ENCODE data around the gene INO80B.
"Not testable (repeated sequence)": the region's sequence is repeated elsewhere in the genome, so short reads cannot be mapped to it uniquely, and the experiment has no call there.

Gene INO80B

DNA sequence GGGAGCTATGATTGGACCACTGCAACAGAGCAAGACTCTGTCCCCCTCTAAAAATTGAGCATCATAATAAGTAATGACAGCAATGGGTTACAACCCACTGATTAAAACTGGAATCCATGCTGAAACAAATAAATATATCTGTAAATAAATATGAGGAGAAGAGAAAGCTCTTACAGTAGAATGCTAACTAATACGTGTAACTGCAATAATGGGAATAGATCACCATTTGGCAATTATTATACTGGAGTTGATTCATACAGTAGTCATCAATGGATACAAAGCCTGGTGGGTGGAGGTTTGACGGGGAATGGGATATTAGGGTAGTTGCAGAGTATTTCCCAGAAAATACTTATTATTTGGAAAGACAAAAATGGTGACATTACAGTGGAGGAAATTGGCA lies 6.1 kb upstream of the INO80B start:
- DNase-seq (ENCODE audit: low read depth in 2 of 2): no peak

DNA sequence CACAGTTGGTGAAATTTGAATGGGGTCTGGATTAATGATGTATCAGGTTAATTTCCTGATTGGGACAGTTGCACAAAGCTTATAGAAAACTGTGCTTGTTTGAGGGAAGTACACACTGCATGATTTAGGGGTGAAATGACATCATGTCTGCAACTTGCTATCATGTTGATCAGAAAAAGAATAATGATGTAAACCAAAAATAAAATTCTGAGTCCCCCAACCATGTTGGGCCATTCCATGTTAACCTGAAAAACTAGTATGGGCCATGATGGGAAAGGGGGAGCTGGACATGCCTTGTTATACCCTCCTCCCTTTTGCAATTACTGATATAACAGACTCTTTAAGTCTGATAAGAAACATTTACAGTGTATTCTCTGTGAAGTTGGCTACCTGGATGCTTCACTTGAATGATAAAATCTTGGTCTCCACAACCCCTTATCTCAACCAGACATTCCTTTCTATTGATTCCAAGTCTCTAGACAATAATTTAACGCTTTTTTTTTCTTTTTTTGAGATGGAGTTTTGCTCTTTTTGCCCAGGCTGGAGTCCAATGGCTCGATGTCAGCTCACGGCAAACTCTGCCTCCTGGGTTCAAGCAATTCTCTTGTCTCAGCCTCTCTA lies 4.2 kb upstream of the INO80B start:
- no peak for DNase-seq (ENCODE audit: low read depth in 2 of 2)

DNA sequence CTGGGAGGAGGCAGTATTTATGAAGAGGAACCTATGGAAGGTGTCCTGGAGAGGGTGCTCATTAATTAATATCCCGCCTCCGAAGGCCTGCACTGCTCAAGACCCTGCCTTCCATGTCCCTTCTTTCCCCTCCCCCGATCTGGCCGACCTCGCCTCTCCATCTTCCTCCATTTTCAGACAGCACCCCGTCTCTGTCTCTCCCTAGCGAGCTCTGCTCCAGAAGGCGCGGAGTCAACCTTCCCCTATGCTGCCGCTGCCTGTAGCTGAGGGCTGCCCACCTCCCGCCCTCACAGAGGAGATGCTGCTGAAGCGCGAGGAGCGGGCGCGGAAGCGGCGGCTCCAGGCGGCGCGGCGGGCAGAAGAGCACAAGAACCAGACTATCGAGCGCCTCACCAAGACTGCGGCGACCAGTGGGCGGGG lies 2.3 kb downstream of the INO80B start:
- DNase-seq (ENCODE audit: low read depth in 2 of 2): no peak

DNA sequence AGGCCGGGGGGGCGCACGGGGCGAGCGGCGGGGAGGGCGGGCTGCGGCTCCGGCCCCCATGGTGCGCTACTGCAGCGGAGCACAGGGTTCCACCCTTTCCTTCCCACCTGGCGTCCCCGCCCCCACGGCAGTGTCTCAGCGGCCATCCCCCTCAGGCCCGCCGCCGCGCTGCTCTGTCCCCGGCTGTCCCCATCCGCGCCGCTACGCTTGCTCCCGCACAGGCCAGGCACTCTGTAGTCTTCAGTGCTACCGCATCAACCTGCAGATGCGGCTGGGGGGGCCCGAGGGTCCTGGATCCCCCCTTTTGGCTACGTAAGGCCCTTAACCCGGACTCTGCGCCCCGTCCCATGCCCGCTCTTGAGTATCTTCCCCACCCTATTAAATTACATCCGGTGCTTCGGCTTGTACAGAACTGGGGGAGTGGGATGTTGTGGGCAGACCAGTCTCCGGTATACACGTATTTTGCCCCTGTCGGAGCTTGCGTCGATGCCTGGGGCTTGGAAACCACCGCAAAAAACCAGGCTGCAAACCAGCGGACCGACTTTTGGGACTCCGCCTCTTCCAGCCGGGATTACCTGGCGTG lies 2.8 kb downstream of the INO80B start:
- DNase-seq (ENCODE audit: low read depth in 2 of 2): peak; percentile 75 to 82

DNA sequence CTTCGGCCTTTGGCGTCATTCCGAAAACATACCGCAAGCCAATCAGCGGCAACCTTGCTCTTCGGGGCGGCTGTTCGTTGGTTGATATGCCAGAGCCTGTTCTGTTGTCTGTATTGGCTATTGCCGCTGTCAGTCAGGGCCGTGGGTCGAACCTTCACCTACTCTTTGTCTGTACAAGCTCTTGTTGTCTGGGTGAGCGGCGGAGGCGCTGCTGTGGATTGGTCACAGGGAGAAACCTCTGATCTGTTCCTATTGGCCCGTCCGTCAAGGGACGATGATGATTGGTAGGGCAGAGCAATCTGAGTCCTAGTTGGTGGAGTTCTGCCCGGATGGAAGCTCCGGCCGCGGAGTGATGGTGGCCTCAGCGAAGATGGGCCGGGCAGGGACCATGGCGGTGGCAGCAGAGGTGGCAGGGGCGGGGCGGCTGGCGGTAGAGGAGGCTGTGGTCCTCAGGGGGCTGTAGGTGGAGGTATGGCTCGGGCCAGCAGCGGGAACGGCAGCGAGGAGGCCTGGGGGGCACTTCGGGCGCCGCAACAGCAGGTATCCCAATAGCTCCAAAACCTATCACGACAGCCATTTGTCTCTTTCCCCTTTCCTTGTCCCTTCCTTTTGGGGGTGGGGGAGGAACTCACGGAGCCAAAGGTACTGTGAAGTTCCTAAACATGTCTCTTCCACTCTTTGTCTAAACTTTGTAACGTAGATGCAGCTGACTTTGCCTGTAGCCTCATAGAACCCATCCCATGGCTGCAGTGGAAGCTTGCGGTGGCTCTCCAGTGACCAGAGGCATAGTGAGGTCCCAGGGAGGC lies 3.4 kb downstream of the INO80B start, which contains the start of gene WBP1:
Gene WBP1, plus strand, starts transcription at position 307 of the 806 bp plus-strand sequence. Its CDS starts 165 bp downstream, at position 472.
- DNase-seq (ENCODE audit: low read depth in 2 of 2): peak; percentile 92 to 96

DNA sequence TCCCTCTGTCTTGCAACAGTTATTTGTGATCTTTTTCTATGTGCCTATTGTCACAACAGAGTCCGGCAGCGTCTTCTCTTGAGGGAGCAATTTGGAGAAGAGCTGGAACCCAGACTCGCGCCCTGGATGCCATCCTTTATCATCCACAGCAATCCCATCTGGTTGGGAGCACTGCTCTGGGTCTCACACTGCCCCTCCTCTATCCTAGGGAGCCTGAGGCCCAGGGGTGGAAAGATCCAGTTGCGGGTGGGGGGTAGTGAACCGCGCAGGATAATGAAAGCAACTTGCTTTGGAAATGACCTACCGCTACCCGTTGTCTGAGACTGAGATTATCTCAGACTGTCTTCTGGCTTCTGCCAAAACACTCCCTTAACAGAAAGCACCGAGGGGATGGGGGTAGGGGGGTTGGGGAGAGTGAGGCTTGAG lies 4.1 kb downstream of the INO80B start:
- no peak for DNase-seq (ENCODE audit: low read depth in 2 of 2)

DNA sequence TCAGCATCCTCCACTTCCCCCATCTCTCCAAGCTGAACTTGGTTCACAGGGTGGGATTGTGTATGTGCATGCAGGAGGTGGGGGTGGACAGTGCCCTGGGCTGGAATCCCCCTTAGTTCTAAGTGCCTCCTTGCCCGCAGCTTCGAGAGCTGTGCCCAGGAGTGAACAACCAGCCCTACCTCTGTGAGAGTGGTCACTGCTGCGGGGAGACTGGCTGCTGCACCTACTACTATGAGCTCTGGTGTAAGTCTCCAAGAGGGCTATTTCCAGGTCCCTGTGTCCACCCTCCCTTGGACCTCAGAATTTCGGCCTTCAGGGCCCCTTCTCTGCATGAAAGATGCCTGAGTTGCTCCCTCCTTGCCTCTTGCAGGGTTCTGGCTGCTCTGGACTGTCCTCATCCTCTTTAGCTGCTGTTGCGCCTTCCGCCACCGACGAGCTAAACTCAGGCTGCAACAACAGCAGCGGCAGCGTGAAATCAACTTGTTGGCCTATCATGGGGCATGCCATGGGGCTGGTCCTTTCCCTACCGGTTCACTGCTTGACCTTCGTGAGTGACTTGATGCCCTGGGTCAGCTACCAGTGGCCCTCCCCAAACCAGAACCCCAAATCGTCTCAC lies 4.7 kb downstream of the INO80B start:
- DNase-seq (ENCODE audit: low read depth in 2 of 2): not testable (repeated sequence)

DNA sequence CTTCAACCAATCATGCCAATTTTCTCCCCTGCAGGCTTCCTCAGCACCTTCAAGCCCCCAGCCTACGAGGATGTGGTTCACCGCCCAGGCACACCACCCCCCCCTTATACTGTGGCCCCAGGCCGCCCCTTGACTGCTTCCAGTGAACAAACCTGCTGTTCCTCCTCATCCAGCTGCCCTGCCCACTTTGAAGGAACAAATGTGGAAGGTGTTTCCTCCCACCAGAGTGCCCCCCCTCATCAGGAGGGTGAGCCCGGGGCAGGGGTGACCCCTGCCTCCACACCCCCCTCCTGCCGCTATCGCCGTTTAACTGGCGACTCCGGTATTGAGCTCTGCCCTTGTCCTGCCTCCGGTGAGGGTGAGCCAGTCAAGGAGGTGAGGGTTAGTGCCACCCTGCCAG lies 5.3 kb downstream of the INO80B start:
- DNase-seq (ENCODE audit: low read depth in 2 of 2): not testable (repeated sequence)

DNA sequence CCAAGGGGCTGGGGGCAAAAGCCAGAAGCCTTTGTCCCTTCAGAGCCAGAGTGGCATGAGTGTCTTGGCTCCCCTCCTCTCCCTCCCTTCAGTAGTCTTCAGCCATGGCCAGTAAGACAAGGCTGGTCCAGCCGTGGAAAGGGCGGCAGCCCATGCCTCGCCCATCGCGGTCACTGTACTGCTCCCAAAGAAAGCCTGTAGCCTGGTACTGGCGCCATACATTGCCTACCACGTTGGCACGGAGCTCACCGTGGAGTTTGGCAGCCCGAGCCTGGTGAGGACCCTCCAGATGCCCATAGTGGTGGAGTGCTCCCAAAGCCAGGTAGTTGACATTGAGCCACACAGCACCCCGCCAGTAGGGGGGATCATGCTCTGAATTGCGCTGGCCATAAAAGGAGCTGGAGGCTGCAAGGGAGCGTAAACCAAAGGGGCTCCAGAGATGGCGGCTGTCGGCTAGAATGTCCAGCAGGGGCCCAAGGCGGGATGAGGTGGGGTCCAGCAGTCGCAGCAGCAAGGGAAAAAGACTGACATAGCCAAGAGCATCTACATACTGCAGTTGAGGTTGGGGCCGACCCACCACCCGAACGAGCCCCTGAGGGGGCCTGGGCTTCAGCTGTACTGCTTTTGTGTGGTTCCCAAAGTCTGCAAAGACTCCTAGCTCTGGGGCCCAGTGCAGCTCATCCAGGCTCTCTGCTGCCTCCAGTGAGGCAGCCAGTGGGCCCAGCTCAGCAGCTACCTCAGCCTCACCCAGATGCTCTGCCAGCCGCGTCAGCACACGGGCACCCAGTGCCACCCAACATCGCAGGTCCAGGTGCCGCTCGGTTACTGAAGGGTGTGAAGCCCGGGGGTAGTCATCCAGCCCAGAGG lies 6.5 kb downstream of the INO80B start:
- DNase-seq (ENCODE audit: low read depth in 2 of 2): no peak

DNA sequence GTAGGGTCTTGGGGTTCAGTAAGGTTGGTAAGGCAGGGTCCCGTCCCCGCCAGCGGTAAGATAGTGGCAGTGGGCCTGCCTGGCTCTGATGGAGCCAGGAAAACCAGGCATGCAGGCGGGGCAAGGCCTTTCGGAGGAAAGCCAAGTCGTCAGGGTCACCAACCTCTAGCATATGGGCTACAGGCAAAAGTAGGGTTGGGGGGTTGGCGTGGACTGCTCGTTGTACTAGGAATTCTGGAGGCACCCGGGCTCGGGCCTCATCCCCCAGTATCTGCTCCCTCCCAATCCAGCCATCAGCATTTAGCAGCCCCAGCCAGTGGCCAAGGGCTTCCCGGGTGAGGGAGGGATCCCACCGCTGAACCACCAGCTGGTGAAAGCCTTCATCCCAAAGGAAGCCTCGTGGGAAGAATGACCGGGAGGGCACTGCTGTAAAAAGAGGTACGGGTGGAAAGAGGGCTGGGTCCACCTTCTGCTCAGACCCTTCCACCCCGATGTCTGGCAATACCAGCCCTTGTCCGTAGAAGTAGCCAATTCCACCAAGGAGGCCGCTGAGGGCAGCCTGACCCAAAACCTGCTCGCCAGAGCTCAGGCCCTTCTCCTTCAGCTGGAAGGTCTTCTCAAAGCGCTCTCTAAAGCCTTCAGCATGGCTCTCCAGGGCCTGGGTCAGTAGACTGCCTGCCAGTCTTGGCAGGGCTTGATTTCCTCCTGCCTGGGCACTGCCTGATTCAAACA lies 7.3 kb downstream of the INO80B start:
- no peak for DNase-seq (ENCODE audit: low read depth in 2 of 2)

DNA sequence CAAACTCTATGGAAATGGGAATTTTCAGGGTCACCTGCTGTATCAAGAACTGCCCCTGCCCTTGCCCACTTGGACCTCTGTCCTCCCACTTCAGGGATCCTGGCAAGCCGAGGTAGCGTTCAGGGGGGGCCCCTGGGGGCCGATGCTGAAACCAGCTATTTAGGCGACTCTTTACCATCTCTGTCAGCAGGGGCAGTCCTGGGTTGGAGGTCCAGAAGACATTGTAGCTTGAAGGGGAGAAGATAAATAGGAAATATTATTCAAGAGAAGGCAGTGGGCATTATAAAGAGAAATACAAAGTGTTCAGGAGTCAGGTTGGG lies 7.9 kb downstream of the INO80B start:
- no peak for DNase-seq (ENCODE audit: low read depth in 2 of 2)

DNA sequence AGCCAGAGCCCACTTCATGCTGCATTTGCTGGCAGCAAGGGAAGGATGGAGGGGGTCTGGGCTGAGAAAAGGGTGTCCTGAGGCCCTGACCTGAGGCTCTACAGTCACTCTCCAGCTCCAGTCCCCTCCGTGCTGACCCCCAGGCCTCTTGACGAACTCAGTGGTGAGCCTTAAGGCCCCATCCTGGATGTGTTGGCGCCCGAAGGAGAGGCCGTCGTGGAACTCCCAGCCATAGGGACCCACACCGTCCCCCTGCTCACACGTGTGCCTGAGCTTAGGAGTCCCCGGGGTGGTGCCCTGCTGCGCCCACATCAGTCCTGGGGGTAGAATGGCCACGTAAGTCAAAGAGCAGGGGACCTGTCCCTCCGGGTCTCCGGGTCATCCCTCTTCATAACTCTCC lies 9.5 kb downstream of the INO80B start:
- no peak for DNase-seq (ENCODE audit: low read depth in 2 of 2)

DNA sequence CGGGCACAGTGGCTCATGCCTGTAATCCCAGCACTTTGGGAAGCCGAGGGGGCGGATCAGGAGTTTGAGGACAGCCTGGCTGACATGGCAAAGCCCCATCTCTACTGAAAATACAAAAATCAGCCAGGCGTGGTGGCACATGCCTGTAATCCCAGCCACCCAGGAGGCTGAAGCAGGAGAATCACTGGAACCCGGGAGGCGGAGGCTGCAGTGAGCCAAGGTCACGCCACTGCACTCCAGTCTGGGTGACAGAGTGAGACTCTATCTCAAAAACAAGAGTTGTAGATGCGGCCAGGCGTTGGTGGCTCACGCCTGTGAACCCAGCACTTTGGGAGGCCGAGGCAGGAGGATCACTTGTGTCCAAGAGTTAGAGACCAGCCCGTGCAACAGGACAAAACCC lies 15.9 kb downstream of the INO80B start:
- DNase-seq (ENCODE audit: low read depth in 2 of 2): not testable (repeated sequence)

DNA sequence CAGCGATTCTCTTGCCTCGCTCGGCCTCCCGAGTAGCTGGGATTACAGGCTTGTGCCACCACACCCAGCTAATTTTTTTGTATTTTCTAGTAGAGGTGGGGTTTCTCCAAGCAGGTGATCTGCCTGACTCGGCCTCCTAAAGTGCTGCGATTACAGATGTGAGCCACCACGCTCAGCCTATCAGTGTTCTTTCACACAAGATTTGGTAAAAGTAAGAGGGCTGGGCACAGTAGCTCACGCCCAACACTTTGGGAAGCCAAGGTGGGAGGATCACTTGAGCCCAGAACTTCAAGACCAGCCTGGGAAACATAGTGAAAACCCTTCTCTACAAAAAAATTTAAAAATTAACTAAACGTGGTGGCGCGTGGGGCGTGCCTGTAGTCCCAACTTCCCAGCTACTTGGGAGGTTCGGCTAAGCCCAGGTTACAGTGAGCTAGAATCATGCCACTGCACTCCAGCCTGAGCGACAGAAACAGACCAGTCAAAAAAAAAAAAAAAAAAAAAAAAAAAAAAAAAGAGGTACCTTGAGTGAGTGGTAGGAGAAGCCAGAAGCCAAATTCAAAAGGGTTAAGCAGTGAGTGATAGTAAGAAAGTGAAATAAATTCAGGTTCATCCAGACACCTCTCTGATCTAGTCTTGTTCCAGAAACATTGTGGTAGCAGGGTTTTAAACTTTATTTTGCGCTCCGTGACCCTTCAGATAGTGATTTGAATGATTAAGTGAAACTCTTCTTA lies 16.6 kb downstream of the INO80B start:
- no peak for DNase-seq (ENCODE audit: low read depth in 2 of 2)

DNA sequence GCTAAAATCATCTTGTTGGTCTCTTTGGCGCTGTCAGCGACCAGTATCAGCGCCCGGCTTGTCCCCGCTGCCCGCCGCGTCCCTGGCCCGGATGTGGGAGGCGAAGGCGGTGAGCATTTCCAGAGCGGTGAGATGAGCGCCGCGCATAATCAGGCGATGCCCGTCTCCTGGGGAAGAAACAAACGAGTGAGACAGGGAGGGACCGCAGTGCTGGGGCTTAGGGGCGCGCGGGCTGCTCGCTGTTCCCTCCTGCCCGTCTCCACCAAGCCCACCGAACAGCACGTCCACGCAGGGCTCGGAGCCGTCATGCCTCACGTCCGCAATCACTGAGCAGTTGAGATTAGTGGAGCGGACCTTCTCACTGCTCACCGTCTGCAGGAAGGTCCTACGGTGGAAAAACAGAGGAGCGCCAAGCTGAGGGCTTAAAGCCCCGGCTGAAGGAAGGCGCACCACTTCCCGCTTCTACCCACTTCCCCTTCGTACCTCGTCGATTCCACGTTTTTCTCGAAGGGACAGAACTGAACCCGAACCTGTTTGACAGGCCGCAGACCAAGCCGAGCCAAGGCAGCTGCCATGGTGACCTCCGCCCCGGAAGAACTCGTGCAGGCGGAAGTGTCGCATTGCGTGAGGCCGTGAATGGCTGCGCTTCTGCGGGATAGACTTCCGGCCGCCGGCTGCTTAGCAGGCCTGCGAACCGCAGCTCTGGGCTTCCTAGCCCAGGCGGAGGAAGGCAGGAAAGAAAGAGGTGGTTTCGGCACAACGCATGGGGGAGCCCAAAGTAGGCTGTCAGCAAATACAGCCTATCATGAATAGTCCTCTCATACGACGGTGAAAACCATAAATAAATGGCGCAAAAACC lies 17.4 kb downstream of the INO80B start, which contains the start of gene MRPL53:
Gene MRPL53, minus strand, starts transcription at position 595 of the 859 bp plus-strand sequence. Its CDS starts 20 bp downstream, at position 575.
- DNase-seq (ENCODE audit: low read depth in 2 of 2): peak; percentile 92

DNA sequence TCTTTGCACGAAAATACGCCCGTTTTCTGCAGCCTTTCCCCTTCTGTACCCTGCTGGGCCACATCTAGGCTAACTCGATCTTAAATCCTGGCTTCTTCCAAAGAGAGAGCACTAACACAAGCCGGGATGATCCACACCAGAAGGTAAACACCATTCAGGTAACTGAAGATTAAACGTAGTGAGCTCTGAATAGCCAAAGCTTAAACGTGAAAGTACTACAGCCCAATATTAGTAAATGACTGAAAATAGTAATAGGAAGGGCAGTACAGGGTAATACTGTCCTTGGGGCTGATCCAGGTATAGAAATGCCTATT lies 18.0 kb downstream of the INO80B start:
- no peak for DNase-seq (ENCODE audit: low read depth in 2 of 2)

DNA sequence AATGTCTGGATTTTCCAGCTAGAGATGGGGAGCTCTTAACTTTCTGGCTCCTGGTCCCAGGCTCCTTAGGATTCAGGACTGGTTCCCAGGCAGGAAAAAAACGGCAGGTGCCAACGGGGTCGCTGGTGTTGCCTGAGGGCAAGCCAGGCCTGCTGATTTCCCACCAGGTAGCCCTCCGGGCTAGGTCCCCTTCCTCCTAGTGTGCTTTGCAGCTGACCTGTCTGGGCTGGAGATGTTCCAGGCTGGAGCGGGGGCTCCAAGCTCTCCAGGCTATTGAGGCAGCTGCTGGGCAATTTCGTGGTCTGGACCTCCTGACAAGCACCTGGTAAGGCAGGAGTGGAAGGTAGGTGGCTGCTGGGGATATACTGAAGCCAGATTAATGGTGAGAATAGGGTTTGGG lies 19.6 kb downstream of the INO80B start:
- DNase-seq (ENCODE audit: low read depth in 2 of 2): no peak

DNA sequence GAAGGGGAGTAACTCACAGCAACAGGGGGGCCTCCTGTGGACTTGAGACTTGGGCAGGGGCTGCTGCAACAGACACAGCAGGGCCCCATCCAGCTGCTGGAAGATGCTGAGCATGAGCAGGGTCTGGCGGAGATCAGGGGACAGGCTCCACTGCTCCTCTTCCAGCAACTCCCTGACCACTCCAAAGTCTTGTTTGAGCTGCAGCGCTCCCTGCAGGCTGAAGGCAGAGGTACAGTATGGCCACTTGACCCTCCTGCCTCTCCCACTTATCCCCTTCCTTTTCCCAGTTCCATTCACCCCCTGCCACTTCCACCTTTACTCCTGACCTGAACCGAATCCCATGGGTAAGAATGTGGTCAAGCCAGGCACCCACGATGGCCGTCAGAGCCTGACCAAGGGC lies 20.0 kb downstream of the INO80B start:
- DNase-seq (ENCODE audit: low read depth in 2 of 2): no peak

DNA sequence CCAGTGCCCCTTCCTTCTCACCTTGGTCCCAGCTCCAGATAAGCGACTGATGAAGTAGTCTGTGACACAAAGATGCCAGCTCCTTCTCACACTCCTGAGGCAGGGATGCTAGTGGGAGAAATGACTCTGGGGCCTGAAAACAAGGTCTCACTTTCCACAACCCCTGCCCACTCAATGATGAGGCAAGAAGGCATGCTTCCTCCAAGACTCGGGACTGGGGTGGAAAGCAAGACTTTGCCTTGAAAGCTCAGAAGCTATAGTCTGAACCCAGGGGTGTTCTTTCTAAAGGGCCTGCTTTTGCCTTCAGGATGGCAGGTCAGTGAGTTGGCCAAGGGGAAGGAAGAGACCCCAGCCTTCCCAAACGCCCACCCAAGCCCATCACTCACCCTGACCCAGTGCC lies 26.5 kb downstream of the INO80B start:
- no peak for DNase-seq (ENCODE audit: low read depth in 2 of 2)
